Superior temporal gyrus (tissue), 1 donor: ENCODE data around the gene TMEM266.

ENCODE experiments used
- DNase-seq: peaks from one replicate; pipeline ENCODE4 v3.0.0-alpha.2; 2016; ENCODE audit errors: extremely low spot score

The TMEM266 gene

GRCh38 chr15:76201536-76202255 lies 141.9 kb downstream of the TMEM266 start:
- no peak for DNase-seq

DNA sequence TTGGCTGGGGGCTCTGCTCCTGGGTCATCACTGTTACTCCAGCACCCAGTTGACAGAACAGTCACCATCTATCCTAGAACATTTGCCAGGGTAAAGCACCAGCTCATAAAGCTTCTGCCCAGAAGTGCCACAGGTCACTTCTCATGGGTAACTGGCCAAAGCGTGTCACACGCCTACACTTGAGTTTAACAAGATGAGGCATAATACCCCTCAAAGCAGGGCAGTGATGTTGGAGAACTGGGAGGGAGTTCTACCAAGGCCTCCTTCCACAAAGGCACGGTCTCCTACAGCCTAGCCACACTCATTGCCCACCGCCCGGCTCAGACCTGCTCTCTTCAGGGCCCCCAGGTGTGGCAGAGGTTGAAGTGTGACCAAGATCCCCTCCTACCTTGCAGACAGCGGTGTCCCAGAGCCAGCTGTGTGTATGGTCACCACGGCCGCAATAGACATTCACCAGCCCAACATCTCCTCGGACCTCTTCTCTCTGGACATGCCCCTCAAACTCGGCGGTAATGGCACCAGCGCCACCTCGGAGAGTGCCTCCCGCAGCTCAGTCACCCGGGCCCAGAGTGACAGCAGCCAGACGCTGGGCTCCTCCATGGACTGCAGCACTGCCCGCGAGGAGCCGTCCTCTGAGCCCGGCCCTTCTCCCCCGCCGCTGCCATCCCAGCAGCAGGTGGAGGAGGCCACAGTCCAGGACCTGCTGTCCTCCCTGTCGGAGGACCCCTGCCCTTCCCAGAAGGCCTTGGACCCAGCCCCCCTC lies 143.7 kb downstream of the TMEM266 start:
- DNase-seq = no peak

- no peak for DNase-seq
These were observed 144.5 kb downstream of the TMEM266 start for GRCh38 chr15:76204109-76204845.

GRCh38 chr15:76204916-76205460 lies 145.2 kb downstream of the TMEM266 start:
- DNase-seq = no peak

DNA sequence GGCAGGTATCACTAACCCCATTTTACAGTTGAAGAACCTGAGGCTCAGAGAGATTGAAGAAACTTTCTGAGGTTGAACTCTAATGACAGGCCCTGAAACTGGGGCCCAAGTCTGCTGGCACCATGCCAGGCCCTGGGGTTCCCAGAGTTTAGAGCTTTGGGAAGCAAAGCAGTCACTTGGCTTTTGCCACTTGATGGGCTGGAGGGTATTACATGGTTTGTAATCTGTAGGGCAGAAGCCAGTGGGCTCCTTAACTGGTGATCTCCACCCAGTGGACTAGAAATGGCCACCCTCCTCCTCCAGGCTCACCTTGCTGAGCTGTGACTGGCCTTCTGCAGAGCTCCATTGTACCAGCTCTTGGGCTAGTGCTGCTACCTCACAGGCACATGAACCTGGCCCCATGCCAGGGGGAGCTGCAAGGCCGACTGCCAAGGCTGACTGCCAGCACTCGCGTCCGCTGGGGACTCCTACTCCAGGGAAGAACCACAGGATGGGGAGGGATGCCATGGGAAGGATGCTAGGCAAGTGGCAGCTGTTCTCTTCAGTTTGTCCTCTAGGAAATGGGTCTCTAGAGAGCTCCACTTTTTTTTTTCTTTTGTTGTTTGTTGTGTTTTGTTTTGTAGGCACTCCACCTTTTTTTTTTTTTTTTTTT lies 146.7 kb downstream of the TMEM266 start:
- peak; percentile 82 for DNase-seq

DNA sequence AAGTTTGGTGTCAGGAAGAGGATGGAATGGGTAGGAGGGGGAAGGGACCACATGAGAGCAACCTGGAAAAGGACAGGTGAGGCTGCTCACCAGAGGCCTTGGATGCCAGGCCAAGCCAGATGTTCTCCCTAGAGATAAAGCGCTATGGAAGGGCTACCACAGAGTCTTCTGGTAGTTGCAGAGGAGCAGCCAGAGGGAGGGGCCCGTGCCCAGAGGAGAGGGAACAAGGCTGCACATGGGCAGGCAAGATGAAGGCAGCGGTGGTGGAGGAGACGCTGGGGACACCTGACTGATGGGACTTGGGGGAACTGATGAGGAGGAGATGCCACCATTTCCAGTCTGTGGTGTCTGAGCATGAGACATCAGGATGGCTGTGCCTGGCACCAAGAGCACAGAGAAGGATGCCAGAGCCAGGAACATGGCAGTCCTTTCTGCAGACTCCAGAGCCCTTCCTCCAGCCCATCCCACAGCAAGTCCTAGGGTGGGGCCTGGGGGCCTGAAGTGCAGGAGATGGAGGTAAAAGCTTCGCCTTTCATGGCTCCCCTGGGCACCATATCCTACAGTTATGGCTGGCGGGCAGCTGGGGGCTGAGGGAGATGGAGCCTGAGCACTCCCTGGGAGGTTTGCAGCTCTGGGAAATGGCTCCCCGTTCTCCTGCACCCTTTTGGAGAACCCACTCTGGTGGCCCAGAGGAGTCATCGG lies 148.4 kb downstream of the TMEM266 start:
- no peak for DNase-seq

DNA sequence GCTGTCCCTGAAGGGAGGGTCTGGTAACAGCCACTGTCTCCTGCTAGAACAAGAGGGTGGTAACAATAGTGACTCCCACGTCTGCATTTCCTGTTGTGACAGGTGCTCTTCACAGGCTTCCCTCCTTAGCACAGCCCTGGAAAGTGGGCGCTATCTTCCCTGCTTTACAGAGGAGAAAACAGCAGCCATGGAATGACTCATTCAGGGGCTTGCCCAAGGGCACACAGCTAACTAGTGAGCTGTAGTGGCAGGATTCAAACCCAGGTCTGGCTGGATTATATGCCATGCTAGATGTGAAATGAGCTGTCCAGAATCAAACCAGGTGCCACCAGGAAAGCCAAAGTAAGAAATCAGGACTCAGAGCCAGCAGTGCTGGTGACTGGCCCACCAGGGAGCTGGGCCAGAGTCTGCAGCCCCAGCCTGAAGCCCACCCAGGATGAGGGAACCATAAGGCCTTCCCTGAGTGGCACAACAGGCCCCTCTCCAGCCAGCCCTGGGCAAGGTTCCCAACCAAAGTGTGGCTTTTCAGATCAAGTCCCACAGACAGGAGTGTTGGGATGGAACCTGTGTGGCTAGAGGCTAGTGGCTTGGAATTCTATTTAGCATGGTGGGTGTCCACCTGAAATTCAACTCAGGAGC lies 149.1 kb downstream of the TMEM266 start:
- no peak for DNase-seq

DNA sequence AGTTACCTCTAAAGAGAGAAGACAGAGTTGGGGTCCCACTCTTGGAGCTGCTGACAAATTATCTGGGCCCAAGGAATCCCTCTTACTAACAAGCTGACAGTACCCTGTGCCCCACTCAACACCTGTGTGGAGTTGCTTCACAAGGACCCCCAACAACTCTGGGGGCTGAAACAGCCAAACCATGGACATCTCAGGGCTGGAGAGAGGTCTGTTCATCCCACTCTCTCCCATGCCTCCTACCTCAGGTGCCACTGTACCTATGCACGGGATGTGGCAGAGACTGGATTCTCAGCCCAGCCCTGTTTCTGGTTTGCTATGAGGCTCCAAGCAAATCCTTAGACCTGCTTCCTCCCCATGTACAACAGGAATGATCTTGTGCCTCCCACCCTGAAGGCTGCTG lies 149.7 kb downstream of the TMEM266 start:
- no peak for DNase-seq

DNA sequence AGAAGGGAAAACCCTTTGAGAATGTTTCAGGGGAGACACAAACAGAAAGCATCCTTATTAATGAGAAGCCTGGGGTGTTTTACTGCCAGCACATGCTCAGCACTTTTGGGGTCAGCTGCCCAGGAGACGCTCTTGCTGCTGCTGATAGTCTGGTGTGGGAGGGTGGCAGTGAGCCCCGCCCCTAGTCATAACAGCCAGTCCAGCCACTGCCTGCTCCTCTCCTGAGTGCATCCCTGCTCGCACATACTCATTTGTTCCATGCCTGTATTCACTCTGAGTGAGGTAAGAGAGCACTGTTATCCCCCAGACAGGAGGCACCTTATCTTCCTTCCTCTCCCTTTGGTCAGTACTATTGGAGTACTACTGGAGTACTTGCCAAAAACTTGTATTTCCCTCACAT lies 150.2 kb downstream of the TMEM266 start:
- no peak for DNase-seq

DNA sequence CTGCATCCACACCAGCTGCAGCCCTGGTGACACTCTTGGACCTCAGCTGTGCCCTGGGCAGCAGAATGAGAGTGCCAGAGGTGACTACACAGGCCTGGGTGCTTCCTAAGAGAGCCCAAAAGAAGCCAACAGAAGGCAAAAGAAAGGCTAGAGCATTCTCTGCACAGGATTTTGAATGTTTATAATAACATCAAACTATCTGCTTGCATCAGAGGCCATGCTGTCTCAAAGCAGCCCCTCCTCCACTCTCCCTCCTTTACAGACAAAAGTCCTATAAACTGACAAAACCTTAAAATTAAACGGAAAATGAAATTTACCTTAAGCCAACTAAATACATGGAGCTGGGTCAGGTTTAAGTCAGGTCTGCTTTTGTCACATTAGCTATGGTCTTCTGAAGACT lies 155.8 kb downstream of the TMEM266 start:
- no peak for DNase-seq

GRCh38 chr15:76217029-76217881 lies 157.5 kb downstream of the TMEM266 start:
- DNase-seq = no peak

GRCh38 chr15:76217882-76218217 lies 158.1 kb downstream of the TMEM266 start:
- DNase-seq = no peak

DNA sequence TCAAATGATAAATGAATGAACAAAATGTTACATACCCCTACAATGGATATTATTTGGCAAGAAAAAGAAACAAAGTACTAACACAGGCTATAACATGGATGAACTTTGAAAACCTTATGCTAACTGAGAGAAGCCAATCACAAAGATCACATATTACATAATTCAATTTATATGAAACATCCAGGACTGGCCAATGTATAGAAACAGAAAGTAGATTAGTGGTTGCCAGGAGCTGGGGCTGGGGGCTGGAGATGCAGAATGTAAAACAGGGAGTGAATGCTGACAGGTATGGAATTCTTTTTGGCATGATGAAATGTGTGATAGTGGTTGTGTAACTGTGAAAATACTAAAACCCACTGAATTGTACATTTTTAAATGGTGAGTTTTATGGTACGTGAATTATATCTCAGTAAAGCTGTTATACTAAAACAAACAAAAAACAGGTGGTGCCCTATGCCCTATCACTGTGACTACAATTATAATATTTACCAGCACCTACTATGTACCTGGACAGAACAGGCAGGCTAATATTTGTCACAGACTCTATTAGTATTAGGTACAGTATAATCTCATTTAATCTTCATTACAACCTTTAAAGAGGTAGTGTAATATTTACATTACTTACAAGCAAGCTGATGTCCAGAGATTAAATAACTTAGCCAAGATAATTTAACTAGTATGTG lies 161.4 kb downstream of the TMEM266 start:
- DNase-seq = no peak

- DNase-seq = no peak
These were observed 162.4 kb downstream of the TMEM266 start for GRCh38 chr15:76222159-76222558.

- DNase-seq = no peak
These were observed 163.7 kb downstream of the TMEM266 start for GRCh38 chr15:76223521-76223920.

GRCh38 chr15:76229266-76229665 lies 169.5 kb downstream of the TMEM266 start:
- DNase-seq = no peak

DNA sequence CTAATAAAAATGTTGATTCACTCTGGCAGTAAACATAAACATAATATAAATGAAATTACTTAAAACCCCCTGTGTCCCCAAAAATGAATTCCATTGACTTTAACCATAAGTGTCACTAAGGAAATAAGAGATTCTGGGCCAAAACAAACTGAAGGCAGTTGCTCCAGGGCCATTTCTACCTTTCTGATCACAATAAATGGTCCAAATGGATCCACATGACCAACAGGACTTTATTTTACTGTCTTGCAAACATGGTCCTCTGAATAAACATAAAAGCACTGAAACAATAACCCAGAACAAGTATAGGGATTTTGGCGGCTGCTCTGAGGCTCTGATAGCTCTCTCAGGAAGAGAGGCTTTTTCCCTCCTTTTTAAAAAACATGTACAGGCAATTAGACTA lies 174.1 kb downstream of the TMEM266 start:
- DNase-seq = no peak

GRCh38 chr15:76234337-76234889 lies 174.6 kb downstream of the TMEM266 start:
- no peak for DNase-seq
